ENCODE data around the gene MRPS30. TPM values are rescaled to one million over a fixed set of nuclear protein-coding genes. Genes with fewer than 3 reads are reported as not detected.

The MRPS30 gene
- total and polyA plus RNA-seq, 2 of the 13 experiments (the other 11 are each of a cell fraction or from before 2014, with no cell fraction given): 36.4 to 67.6 TPM

GRCh38 chr5:44795496-44795895 is 13.3 kb upstream of the MRPS30 start (continued):
- no peak for TF ChIP-seq JUND (CRISPR knock-in tag; IDR thresholded peaks at IDR 0.05)
- no peak for TF ChIP-seq ZNF83 (CRISPR knock-in tag; IDR thresholded peaks at IDR 0.05; ENCODE audit: borderline replicate concordance)
- TF ChIP-seq FOXA3 (CRISPR knock-in tag; IDR thresholded peaks at IDR 0.05): no peak
- no peak for TF ChIP-seq E2F5 (CRISPR knock-in tag; conservative IDR thresholded peaks at IDR 0.05)

- Histone ChIP-seq H3K27me3 (ENCODE audit: control insufficient read depth in 1 of 2, insufficient read depth in 2 of 2, low read length in 2 of 2) (no peaks in the 10 kb centered on the region), H3K4me2 (ENCODE audit: low read depth, low read length) (no peak overlapping the region), H3K36me3 (replicated peaks in 1 of 2; ENCODE audit: control insufficient read depth in 1 of 2, insufficient read depth in 2 of 2, low read length in 2 of 2) (no peaks in the 10 kb centered on the region), H3K27ac (ENCODE audit: extremely low read length, insufficient read depth, low read length) (no peak overlapping the region), H3K9me3 (ENCODE audit: low read length) (peaks cover 36% of the 10 kb centered on the region), H3K4me1 (ENCODE audit: insufficient read depth, low read length) (no peaks in the 10 kb centered on the region), H3K79me2 (ENCODE audit: insufficient read depth, low read length) (no peaks in the 10 kb centered on the region), H3K9ac (ENCODE audit: insufficient read depth, low read depth, low read length) (no peak overlapping the region), H3K4me3 (replicated peaks in 1 of 3; ENCODE audit: insufficient read depth in 1 of 3, low read depth in 2 of 3, low read length in 3 of 3) (no peak overlapping the region), H2AFZ (ENCODE audit: low read length) (no peak overlapping the region), H4K20me1 (ENCODE audit: insufficient read depth, low read length) (no peaks in the 10 kb centered on the region)
- BruUV-seq (replicated peaks): no TSS peak
- DNase-seq (ENCODE audit: low spot score) (no peak), FAIRE-seq (no peak), ATAC-seq (no peak)
- CTCF ChIA-PET (ENCODE audit: low intra/inter-chr PET ratio, low total read pairs): no interaction called here
- in situ Hi-C loops (cut with HindIII; ENCODE audit: extremely low pct_ligation_motif_present, low pct_unique_long_range_greater_than_20kb) (loop anchor here (25.0 kb wide), 1 partner anchor 1161 kb away; no protein-coding TSS in a partner anchor), intact Hi-C loops (cut with micrococcal nuclease; ENCODE audit: unreplicated experiment) (no loop called here)
- POLR2A ChIA-PET: no interaction called here
- WGBS (ENCODE audit: low lambda C conversion rate): 11% methylated on average over 3 of the region's 3 CpGs
- no peak for TF ChIP-seq ZNF367 (CRISPR knock-in tag; IDR thresholded peaks at IDR 0.05; ENCODE audit: borderline replicate concordance)
- no peak for TF ChIP-seq ATF6 (CRISPR knock-in tag; conservative IDR thresholded peaks at IDR 0.05)
- no peak for TF ChIP-seq MBNL3 (CRISPR knock-in tag; conservative IDR thresholded peaks at IDR 0.05)
- TF ChIP-seq FOXA1 (IDR thresholded peaks at IDR 0.05): no peak
- TF ChIP-seq FOXA1 (CRISPR knock-in tag; IDR thresholded peaks at IDR 0.05): no peak
- no peak for TF ChIP-seq ZNF800 (CRISPR knock-in tag; IDR thresholded peaks at IDR 0.05)
- no peak for TF ChIP-seq POGZ (CRISPR knock-in tag; IDR thresholded peaks at IDR 0.05)
- no peak for TF ChIP-seq ZNF674 (CRISPR knock-in tag; IDR thresholded peaks at IDR 0.05; ENCODE audit: low read depth)
- no peak for TF ChIP-seq SP5 (CRISPR knock-in tag; IDR thresholded peaks at IDR 0.05; ENCODE audit: borderline replicate concordance, low read depth)
- TF ChIP-seq TFAP4 (IDR thresholded peaks at IDR 0.05; ENCODE audit: borderline replicate concordance, low read depth): no peak
- no peak for TF ChIP-seq ZIK1 (CRISPR knock-in tag; IDR thresholded peaks at IDR 0.05; ENCODE audit: borderline replicate concordance, low read depth)
- TF ChIP-seq BRF2 (CRISPR knock-in tag; IDR thresholded peaks at IDR 0.05): no peak
- TF ChIP-seq FOXA3 (CRISPR knock-in tag; IDR thresholded peaks at IDR 0.05): no peak
- no peak for TF ChIP-seq RORA (CRISPR knock-in tag; IDR thresholded peaks at IDR 0.05)
- no peak for TF ChIP-seq ZBTB7A (CRISPR knock-in tag; IDR thresholded peaks at IDR 0.05)
These were observed 10.9 kb upstream of the MRPS30 start for GRCh38 chr5:44797841-44798240.

All from HepG2 (cell line).